ENCODE data around the gene ZBTB32. TPM values are rescaled to one million over a fixed set of nuclear protein-coding genes. Genes with fewer than 3 reads are reported as not detected.

ZBTB32 gene
- total RNA-seq, 1 donor from 2014 or later = not detected

DNA sequence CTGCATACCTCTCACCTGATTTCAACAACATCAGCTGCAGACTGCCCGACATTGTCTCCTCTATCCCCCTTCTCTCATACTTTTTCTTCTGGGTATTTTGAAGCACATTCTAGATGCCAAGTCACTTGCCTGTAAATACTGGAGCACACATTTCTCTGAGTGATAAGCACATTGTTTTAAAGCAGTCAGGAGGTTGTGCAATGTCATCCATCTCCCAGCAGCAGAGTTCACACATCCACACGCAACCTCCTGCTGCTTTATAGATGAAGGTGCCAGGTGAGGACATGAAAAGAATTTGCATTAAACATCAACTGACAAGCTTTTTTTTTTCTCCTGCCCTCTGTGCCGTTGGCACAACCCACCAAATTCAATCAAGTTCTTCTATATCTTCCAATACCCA lies 32.5 kb upstream of the ZBTB32 start:
- H3K79me2 ChIP-seq (ENCODE audit: low read depth) = no peaks in the 10 kb centered on the region

DNA sequence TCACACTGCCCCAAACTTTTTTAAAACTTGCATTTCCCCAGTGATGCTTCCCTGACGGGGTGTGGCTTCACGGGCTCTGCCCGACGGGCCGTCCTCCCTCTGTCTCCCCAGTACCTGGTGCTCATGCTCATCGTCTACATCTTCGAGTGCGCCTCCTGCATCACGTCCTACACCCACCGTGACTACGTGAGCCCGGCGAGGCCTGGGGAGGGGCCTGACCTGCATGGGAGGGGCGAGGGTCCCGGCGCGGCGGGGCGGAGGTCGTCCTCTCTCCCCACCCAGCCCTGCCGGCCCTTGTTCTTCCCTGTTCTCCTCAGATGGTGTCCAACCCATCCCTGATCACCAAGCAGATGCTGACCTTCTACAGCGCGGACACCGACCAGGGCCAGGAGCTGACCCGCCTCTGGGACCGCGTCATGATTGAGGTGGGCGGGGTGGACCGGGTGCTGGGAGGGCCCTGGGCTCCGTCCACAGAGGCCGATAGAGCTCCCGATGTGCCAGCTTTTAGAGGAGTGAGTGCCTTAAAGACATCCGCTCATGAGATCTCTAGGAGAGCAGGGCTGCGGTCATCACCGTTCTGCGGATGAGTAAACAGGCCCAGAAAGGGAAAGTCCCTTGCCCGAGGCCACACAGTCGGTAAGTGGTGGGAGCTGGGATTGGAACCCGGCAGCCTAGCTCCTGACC lies 31.1 kb upstream of the ZBTB32 start:
- Mint-ChIP-seq H3K4me3 (peak overlapping the region; percentile 79), H3K9me3 (no peaks in the 10 kb centered on the region), H3K27me3 (ENCODE audit: insufficient read depth, low read depth) (peaks cover 32% of the 10 kb centered on the region), H3K36me3 (no peaks in the 10 kb centered on the region), H3K27ac (no peak overlapping the region), H3K4me1 (peaks cover 2% of the 10 kb centered on the region)
- H3K9me3 ChIP-seq (ENCODE audit: low read depth) = no peaks in the 10 kb centered on the region
- no peaks in the 10 kb centered on the region for H3K4me1 ChIP-seq
- TF ChIP-seq, protein P1, sequence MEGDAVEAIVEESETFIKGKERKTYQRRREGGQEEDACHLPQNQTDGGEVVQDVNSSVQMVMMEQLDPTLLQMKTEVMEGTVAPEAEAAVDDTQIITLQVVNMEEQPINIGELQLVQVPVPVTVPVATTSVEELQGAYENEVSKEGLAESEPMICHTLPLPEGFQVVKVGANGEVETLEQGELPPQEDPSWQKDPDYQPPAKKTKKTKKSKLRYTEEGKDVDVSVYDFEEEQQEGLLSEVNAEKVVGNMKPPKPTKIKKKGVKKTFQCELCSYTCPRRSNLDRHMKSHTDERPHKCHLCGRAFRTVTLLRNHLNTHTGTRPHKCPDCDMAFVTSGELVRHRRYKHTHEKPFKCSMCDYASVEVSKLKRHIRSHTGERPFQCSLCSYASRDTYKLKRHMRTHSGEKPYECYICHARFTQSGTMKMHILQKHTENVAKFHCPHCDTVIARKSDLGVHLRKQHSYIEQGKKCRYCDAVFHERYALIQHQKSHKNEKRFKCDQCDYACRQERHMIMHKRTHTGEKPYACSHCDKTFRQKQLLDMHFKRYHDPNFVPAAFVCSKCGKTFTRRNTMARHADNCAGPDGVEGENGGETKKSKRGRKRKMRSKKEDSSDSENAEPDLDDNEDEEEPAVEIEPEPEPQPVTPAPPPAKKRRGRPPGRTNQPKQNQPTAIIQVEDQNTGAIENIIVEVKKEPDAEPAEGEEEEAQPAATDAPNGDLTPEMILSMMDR (IDR thresholded peaks at IDR 0.05) = no peak
- TF ChIP-seq EZH2 (IDR thresholded peaks at IDR 0.05) (no peak), EZH2phosphoT487 (IDR thresholded peaks at IDR 0.05) (no peak)
- H3K27me3 ChIP-seq = peaks cover 44% of the 10 kb centered on the region
- peak overlapping the region; percentile 71 for H3K4me3 ChIP-seq
- H3K36me3 ChIP-seq = no peaks in the 10 kb centered on the region
- H3K4me2 ChIP-seq = peak overlapping the region; percentile 94
- no peak overlapping the region for H3K9ac ChIP-seq
- peak overlapping the region; percentile 100 for H2AFZ ChIP-seq (replicated peaks)
- H3K27ac ChIP-seq = no peak overlapping the region
- H3F3A ChIP-seq (ENCODE audit: low read depth) = peaks cover 11% of the 10 kb centered on the region
- H3K79me2 ChIP-seq (ENCODE audit: low read depth) = no peaks in the 10 kb centered on the region
- H4K20me1 ChIP-seq (ENCODE audit: low read depth) = no peaks in the 10 kb centered on the region
- peak; percentile 66 for DNase-seq (ENCODE audit: low spot score)

More for the DNA sequence above, 32.5 kb upstream of the ZBTB32 start:
- no peak overlapping the region for H3K27ac Mint-ChIP-seq
- H3K27me3 ChIP-seq = peaks cover 44% of the 10 kb centered on the region
- no peaks in the 10 kb centered on the region for H3K9me3 Mint-ChIP-seq
- no peaks in the 10 kb centered on the region for H3K36me3 ChIP-seq
- H3K27me3 Mint-ChIP-seq (ENCODE audit: insufficient read depth, low read depth) = peaks cover 32% of the 10 kb centered on the region
- no peak overlapping the region for H3K27ac ChIP-seq
- no peak overlapping the region for H3K4me3 ChIP-seq
- peaks cover 11% of the 10 kb centered on the region for H3F3A ChIP-seq (ENCODE audit: low read depth)
- no peak overlapping the region for H2AFZ ChIP-seq (replicated peaks)
- peaks cover 2% of the 10 kb centered on the region for H3K4me1 Mint-ChIP-seq
- no peaks in the 10 kb centered on the region for H3K9me3 ChIP-seq (ENCODE audit: low read depth)
- H3K36me3 Mint-ChIP-seq = no peaks in the 10 kb centered on the region
- DNase-seq (ENCODE audit: low spot score) = no peak
- H3K4me3 Mint-ChIP-seq = peak overlapping the region; percentile 2
- H3K4me2 ChIP-seq = no peak overlapping the region
- TF ChIP-seq EZH2phosphoT487 (IDR thresholded peaks at IDR 0.05) = no peak
- TF ChIP-seq EZH2 (IDR thresholded peaks at IDR 0.05) = no peak
- TF ChIP-seq, protein P1 (IDR thresholded peaks at IDR 0.05) = no peak
- H4K20me1 ChIP-seq (ENCODE audit: low read depth) = no peaks in the 10 kb centered on the region
- H3K4me1 ChIP-seq = no peaks in the 10 kb centered on the region
- H3K9ac ChIP-seq = no peak overlapping the region

DNA sequence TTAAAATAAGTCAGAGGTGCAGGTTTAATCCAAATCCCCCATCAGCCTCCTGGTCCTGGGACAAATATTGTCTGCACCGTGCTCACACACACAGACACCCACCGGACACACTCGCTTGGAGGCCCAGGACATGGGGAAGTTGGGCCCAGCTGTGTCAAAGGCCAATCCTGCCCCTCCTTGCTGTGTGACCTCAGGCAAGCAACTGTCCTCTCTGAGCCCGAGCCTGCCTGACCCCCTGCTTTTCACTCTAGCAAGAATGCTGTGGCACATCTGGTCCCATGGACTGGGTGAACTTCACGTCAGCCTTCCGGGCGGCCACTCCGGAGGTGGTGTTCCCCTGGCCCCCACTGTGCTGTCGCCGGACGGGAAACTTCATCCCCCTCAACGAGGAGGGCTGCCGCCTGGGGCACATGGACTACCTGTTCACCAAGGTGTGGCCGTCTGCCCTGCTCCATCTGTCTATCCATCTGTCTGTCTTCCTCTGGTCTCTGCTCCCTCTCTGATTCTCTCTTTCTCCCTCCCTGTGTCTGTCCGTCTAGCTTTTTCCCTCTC lies 28.7 kb upstream of the ZBTB32 start:
- Histone ChIP-seq H3K27me3 (peaks cover 30% of the 10 kb centered on the region), H3K27ac (no peak overlapping the region), H3K9ac (no peak overlapping the region), H3K9me3 (ENCODE audit: low read depth) (no peaks in the 10 kb centered on the region), H3K79me2 (ENCODE audit: low read depth) (no peaks in the 10 kb centered on the region), H2AFZ (replicated peaks) (no peak overlapping the region), H3K4me1 (no peaks in the 10 kb centered on the region), H4K20me1 (ENCODE audit: low read depth) (no peaks in the 10 kb centered on the region), H3K4me3 (no peak overlapping the region), H3K36me3 (no peaks in the 10 kb centered on the region), H3F3A (ENCODE audit: low read depth) (peaks cover 11% of the 10 kb centered on the region), H3K4me2 (no peak overlapping the region)
- Mint-ChIP-seq H3K9me3 (no peaks in the 10 kb centered on the region), H3K27me3 (ENCODE audit: insufficient read depth, low read depth) (peaks cover 29% of the 10 kb centered on the region), H3K4me3 (no peak overlapping the region), H3K27ac (no peak overlapping the region), H3K36me3 (no peaks in the 10 kb centered on the region), H3K4me1 (peaks cover 2% of the 10 kb centered on the region)
- no peak for DNase-seq (ENCODE audit: low spot score)
- TF ChIP-seq EZH2 (IDR thresholded peaks at IDR 0.05) (no peak), EZH2phosphoT487 (IDR thresholded peaks at IDR 0.05) (no peak)
- TF ChIP-seq, protein P1 (IDR thresholded peaks at IDR 0.05) = no peak
